ENCODE results near the gene GOLGA3.
A peak's percentile ranks its signal among the peaks of the same experiment; 100 is the strongest.
"Not testable (repeated sequence)": the region's sequence is repeated elsewhere in the genome, so short reads cannot be mapped to it uniquely, and the experiment has no call there.

The GOLGA3 gene

GRCh38 chr12:132828706-132829534, at the start of gene GOLGA3:
GOLGA3 (minus strand) TSS chr12:132828869; CDS start chr12:132822128, 6,741 bp downstream.
- DNase-seq, result no peak

GRCh38 chr12:132874620-132875019, 46.0 kb upstream of the GOLGA3 start:
- not testable (repeated sequence) for DNase-seq

GRCh38 chr12:132874175-132874574, 45.5 kb upstream of the GOLGA3 start:
- no peak for DNase-seq

- DNase-seq, result no peak
Observed at GRCh38 chr12:132873724-132874123, 45.1 kb upstream of the GOLGA3 start.

- no peak for DNase-seq
Observed at GRCh38 chr12:132872975-132873421, 44.3 kb upstream of the GOLGA3 start.

- DNase-seq, result no peak
Observed at GRCh38 chr12:132872073-132872855, 43.6 kb upstream of the GOLGA3 start.

- no peak for DNase-seq
Observed at GRCh38 chr12:132869551-132869950, 40.9 kb upstream of the GOLGA3 start.

- DNase-seq, result no peak
Observed at GRCh38 chr12:132866251-132866828, 37.7 kb upstream of the GOLGA3 start.

- no peak for DNase-seq
Observed at GRCh38 chr12:132861558-132861957, 32.9 kb upstream of the GOLGA3 start.

GRCh38 chr12:132858718-132859266, 30.1 kb upstream of the GOLGA3 start:
- DNase-seq, result no peak

GRCh38 chr12:132857019-132857418, 28.4 kb upstream of the GOLGA3 start:
- not testable (repeated sequence) for DNase-seq

GRCh38 chr12:132856581-132856980, 27.9 kb upstream of the GOLGA3 start:
- no peak for DNase-seq

- not testable (repeated sequence) for DNase-seq
Observed at GRCh38 chr12:132855211-132855610, 26.5 kb upstream of the GOLGA3 start.

GRCh38 chr12:132853285-132854092, 24.8 kb upstream of the GOLGA3 start:
- no peak for DNase-seq

- DNase-seq, result no peak
Observed at GRCh38 chr12:132852496-132852895, 23.8 kb upstream of the GOLGA3 start.

GRCh38 chr12:132851465-132851864, 22.8 kb upstream of the GOLGA3 start:
- DNase-seq, result no peak

GRCh38 chr12:132850291-132850690, 21.6 kb upstream of the GOLGA3 start:
- DNase-seq, result peak in 1 of 2 experiments; percentile 49

GRCh38 chr12:132848521-132848920, 19.9 kb upstream of the GOLGA3 start:
- no peak for DNase-seq

- no peak for DNase-seq
Observed at GRCh38 chr12:132847363-132848356, 19.0 kb upstream of the GOLGA3 start.

GRCh38 chr12:132844681-132845080, 16.0 kb upstream of the GOLGA3 start:
- not testable (repeated sequence) for DNase-seq
